Mesenteric fat pad (tissue), 1 donor: ENCODE measurements around the gene INTS11. TPM values are rescaled to one million over a fixed set of nuclear protein-coding genes. Genes with fewer than 3 reads are reported as not detected.
"Not testable (repeated sequence)": the region's sequence is repeated elsewhere in the genome, so short reads cannot be mapped to it uniquely, and the experiment has no call there.

Experiments
- DNase-seq: peaks from one replicate; pipeline ENCODE4 v3.0.0-alpha.2; 2020; ENCODE audit warnings: low spot score
- total RNA-seq: library from RNA; stranded (reverse); fragmentation: NEBNext Ultra II Directional; extraction: Animal tissue kit (Norgen Biotek cat#: 25700); gene quantifications from one replicate; pipeline ENCODE4 v1.2.1, GENCODE V29; 2021
- donor health status: DM: yes; HTN: yes; CAD: no.

INTS11 gene
- total RNA-seq, 1 donor from 2014 or later, result 74.7 TPM

DNA sequence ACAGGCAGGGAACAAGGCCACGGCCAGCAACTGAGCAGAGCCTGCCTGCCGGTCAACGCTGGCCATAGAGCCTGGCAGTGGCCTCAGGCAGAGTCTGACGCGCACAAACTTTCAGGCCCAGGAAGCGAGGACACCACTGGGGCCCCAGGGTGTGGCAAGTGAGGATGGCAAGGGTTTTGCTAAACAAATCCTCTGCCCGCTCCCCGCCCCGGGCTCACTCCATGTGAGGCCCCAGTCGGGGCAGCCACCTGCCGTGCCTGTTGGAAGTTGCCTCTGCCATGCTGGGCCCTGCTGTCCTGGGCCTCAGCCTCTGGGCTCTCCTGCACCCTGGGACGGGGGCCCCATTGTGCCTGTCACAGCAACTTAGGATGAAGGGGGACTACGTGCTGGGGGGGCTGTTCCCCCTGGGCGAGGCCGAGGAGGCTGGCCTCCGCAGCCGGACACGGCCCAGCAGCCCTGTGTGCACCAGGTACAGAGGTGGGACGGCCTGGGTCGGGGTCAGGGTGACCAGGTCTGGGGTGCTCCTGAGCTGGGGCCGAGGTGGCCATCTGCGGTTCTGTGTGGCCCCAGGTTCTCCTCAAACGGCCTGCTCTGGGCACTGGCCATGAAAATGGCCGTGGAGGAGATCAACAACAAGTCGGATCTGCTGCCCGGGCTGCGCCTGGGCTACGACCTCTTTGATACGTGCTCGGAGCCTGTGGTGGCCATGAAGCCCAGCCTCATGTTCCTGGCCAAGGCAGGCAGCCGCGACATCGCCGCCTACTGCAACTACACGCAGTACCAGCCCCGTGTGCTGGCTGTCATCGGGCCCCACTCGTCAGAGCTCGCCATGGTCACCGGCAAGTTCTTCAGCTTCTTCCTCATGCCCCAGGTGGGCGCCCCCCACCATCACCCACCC is 6.9 kb upstream of the INTS11 start, which contains the start of gene TAS1R3:
Gene TAS1R3 (plus strand): TSS at position 213 of the 898 bp plus-strand sequence. CDS start 66 bp downstream, at position 279.
- DNase-seq, result no peak

GRCh38 chr1:1330366-1331067 is 6.1 kb upstream of the INTS11 start:
- DNase-seq, result no peak

GRCh38 chr1:1329304-1330210 is 5.1 kb upstream of the INTS11 start:
- DNase-seq, result no peak

DNA sequence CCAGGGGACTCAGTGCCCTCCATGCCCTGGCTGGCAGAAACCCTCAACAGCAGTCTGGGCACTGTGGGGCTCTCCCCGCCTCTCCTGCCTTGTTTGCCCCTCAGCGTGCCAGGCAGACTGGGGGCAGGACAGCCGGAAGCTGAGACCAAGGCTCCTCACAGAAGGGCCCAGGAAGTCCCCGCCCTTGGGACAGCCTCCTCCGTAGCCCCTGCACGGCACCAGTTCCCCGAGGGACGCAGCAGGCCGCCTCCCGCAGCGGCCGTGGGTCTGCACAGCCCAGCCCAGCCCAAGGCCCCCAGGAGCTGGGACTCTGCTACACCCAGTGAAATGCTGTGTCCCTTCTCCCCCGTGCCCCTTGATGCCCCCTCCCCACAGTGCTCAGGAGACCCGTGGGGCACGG is 3.8 kb upstream of the INTS11 start:
- DNase-seq, result no peak

DNA sequence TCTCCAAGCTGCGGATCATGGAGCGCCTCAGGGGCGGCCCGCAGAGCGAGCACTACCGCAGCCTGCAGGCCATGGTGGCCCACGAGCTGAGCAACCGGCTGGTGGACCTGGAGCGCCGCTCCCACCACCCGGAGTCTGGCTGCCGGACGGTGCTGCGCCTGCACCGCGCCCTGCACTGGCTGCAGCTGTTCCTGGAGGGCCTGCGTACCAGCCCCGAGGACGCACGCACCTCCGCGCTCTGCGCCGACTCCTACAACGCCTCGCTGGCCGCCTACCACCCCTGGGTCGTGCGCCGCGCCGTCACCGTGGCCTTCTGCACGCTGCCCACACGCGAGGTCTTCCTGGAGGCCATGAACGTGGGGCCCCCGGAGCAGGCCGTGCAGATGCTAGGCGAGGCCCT is 2.8 kb upstream of the INTS11 start:
- no peak for DNase-seq

GRCh38 chr1:1326075-1326605 is 1.7 kb upstream of the INTS11 start:
- no peak for DNase-seq

DNA sequence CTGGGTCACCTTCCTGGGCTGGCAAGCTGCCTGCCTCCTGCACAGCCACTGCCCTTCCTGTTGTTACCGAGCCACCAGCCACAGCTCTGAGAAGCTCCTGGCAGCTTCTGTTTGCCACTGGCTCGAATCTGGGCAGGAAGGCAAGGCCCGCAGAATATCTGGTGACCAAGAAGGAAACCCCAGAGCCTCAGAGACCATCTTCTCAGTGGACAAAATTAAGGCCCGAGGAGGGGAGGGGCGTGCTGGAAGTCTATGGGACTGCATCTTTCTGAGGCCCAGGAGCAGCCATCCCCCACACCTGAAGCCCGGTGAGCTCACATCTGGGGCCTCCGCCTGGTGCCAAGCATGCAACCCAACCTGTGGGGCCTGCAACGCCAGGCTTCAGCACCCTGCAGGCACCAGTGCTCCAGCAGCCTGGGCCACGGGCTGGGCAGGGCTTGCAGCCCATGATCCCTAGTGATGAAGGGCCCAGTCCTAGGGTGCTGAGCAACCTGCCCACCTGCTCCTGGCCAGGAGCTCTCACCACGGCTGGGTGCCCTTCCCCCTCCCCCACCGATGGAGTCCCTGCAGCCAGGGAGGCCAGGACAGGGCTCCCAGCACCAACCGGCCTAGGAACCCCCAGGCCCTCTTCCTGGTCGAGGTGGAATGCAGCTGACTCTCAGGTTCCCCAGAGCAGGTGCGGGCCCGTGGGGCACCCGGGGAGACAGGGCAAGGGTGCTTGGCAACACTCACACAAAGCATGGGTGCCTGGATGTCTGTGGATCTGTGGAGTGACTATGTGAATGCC is 1.0 kb upstream of the INTS11 start:
- DNase-seq, result no peak

DNA sequence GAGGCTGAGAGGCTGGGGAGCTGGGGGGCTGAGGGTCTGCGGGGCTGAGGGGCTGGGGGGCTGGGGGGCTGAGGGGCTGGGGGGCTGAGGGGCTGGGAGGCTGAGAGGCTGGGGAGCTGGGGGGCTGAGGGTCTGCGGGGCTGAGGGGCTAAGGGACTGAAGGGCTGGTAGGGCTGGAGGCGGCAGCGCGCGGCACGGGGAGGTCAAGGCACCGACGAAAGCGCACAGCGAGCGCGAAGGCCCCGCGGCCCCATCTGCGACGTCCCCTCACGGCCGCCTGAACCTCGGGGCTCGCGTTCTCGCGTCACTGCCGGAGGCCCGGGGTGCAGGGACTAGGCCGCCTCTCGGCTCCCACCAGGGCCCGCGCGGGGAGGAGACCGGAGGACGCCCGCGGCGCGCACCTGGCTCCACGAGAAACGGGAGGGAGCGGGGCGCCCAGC is 356 bp downstream of the INTS11 start:
- no peak for DNase-seq

- no peak for DNase-seq
Measured at GRCh38 chr1:1322952-1323351, 1.5 kb downstream of the INTS11 start.

DNA sequence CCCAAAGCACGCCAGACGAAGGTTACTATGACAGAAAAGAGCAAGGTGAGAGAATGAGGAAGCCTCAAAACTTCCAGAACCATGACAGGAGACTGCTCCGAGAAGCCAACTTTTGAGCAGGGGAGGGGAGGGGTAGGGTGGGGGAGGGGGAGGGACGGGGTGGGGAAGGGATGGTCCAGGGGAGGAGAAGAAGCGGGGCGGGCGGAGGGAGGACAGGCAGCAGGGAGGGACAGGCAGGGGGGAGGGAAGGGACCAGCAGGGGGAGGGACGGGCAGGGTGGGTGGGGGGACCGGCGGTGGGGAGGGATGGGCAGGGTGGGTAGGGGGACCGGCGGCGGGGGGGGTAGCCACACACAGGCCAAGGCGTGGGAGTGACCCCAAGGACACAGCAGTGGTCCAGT is 2.0 kb downstream of the INTS11 start:
- DNase-seq, result no peak

DNA sequence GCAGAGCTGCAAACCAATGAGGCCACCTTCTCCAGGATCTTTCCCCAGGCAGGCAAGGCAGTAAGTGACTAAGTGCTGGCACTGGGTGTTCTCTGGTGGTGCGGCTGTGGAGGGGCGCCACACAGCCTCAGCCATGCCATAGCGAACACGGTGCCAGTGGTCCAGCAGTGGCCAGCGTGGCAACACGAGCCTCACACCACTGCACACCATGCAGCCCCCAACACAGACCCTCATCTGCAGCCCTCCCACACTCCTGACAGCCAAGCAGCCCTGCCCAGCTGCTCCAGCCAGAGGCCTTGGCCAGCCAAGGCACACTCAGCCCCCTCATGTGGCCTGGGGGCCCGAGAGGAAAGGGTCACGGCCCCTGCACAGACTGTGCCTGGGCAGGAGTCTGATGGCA is 3.0 kb downstream of the INTS11 start:
- no peak for DNase-seq

DNA sequence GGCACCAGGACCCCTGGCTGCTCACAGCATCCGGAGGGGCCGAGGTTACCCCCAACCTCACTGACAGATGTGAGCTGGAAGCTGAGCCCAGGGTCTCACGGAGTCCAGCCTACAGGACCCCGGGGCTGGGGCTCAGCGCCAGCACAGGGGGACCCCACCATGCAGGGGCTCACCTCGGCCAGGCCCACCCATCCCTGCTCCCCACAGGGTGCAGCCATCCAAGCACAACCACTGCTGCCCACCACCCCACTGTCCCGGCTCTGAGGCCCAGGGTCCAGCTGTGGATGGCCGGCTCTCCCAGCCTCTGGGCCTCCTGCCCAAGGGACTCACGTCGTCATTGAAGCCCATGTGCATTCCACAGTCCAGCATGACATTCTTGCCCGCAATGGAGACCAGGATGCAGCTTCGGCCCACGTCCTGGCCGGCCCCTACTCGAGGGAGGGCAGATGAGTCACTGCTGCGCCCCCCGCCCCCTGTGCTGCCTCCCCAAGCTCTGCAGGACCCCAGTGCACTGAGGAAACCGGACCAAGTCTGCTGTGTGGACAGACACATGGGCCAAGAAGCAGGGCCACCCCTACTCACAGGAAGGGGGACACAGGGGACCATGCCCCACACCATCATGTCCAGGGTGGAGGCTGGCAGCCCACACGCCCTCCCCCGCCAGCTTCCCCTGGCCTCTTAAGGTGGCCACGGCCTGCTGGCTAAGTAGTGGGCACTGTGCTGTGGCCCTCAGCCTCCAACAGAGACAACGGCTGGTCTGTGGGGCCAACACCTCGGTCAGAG is 3.6 kb downstream of the INTS11 start:
- DNase-seq, result no peak

- no peak for DNase-seq
Measured at GRCh38 chr1:1319646-1319941, 4.9 kb downstream of the INTS11 start.

GRCh38 chr1:1318777-1319645 is 5.4 kb downstream of the INTS11 start:
- no peak for DNase-seq

DNA sequence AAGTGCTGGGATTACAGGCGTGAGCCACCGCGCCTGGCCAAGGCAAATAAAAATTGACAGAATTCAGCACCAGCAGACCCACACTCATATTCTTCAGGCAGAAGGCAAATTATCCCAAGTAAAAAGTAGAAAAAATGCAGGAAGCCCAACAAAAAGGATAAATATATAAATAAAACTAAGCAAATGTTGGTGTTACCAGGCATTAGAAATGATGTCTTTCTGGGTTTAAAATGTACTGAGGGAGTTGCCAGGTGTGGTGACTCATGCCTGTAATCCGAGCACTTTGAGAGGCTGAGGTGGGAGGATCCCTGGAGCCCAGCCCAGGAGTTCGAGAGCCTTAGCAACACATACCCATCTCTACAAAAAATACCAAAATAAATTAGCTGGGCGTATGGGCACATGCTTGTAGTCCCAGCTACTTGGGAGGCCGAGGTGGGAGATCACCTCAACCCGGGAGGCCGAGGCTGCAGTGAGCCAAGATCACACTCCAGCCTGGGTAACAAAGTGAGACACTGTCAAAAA is 6.3 kb downstream of the INTS11 start:
- no peak for DNase-seq

DNA sequence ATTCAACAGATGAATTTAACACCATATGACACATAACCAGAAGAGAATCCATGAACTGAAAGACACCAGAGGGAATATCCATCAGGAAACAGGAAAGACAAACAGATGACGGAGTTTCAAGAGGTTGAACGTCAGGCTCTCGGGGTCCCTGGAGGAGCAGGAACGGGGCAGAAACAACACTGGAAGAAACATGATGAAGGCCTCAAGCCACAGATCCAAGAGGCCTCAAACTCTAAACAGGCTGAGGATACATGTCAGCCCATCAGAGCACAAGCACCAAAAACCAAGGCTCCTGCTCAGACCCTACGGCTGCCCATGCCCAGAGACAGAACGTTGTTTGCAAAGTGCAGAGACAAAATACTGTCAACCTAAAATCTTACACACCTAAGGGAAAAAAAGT is 7.0 kb downstream of the INTS11 start:
- DNase-seq, result no peak

DNA sequence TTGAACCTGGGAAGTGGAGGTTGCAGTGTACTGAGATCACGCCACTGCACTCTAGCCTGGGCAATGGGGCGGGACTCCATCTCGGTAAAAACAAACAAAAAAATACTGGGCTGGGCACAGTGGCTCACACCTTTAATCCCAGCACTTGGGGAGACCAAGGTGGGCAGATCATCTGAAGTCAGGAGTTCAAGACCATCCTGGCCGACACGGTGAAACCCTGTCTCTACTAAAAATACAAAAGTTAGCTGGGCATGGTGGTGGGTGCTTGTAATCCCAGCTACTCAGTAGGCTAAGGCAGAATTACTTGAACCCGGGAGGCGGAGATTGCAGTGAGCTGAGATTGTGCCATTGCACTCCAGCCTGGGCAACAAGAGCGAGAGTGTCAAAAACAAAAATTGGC is 8.3 kb downstream of the INTS11 start:
- not testable (repeated sequence) for DNase-seq

GRCh38 chr1:1315435-1315954 is 9.0 kb downstream of the INTS11 start:
- no peak for DNase-seq
